Mesendoderm (in vitro differentiated cells): ENCODE measurements around the gene PPBP.

ENCODE experiments used
- DNase-seq: peaks from one replicate; pipeline ENCODE4 v3.0.0; 2013
- H2AK5ac ChIP-seq: 2 replicates; pipeline ENCODE4 v1.6.1; 2013; ENCODE audit warnings: low read length, inconsistent platforms
- H2BK120ac ChIP-seq: 2 replicates; pipeline ENCODE4 v1.6.1; 2013; ENCODE audit warnings: low read depth, mild to moderate bottlenecking, low read length, moderate library complexity, mixed read lengths
- H2BK15ac ChIP-seq: replicated peaks from 2 replicates; pipeline ENCODE4 v1.6.1; 2013; ENCODE audit warnings: low read depth, mild to moderate bottlenecking, moderate library complexity
- H2BK5ac ChIP-seq: 2 replicates; pipeline ENCODE4 v1.6.1; 2013; ENCODE audit warnings: low read length, inconsistent platforms
- H3K18ac ChIP-seq: 2 replicates; pipeline ENCODE4 v1.6.1; 2013; ENCODE audit warnings: mild to moderate bottlenecking, low read length, mixed read lengths
- H3K23ac ChIP-seq: one replicate; pipeline ENCODE4 v1.6.1; 2013; ENCODE audit warnings: low read length
- H3K27ac ChIP-seq: 2 replicates; pipeline ENCODE4 v1.5.1; 2013; ENCODE audit warnings: low read depth, mild to moderate bottlenecking, inconsistent platforms, low read length, moderate library complexity
- H3K27me3 ChIP-seq: 2 replicates; pipeline ENCODE4 v1.6.1; 2013; ENCODE audit warnings: low read length, control low read depth, mild to moderate bottlenecking, inconsistent platforms; ENCODE audit not compliant: insufficient read depth, poor library complexity
- H3K36me3 ChIP-seq: 2 replicates; pipeline ENCODE4 v1.6.1; 2013; ENCODE audit warnings: low read length, inconsistent platforms; ENCODE audit not compliant: control insufficient read depth, insufficient read depth
- H3K4ac ChIP-seq: one replicate; pipeline ENCODE4 v1.6.1; 2013; ENCODE audit warnings: low read depth, mild to moderate bottlenecking, low read length, moderate library complexity
- H3K4me1 ChIP-seq: 2 replicates; pipeline ENCODE4 v1.6.1; 2013; ENCODE audit warnings: low read depth, low read length, inconsistent platforms; ENCODE audit not compliant: control insufficient read depth
- H3K4me2 ChIP-seq: 2 replicates; pipeline ENCODE4 v1.6.1; 2013; ENCODE audit warnings: low read length
- H3K4me3 ChIP-seq: 2 replicates; pipeline ENCODE4 v1.5.1; 2013; ENCODE audit warnings: mild to moderate bottlenecking, low read length
- H3K56ac ChIP-seq: one replicate; pipeline ENCODE4 v1.6.1; 2013; ENCODE audit warnings: low read length
- H3K79me1 ChIP-seq: 2 replicates; pipeline ENCODE4 v1.6.1; 2013; ENCODE audit warnings: low read length, inconsistent platforms
- H3K79me2 ChIP-seq: 2 replicates; pipeline ENCODE4 v1.6.1; 2013; ENCODE audit warnings: mild to moderate bottlenecking, low read length; ENCODE audit not compliant: control insufficient read depth, insufficient read depth
- H3K9ac ChIP-seq: 2 replicates; pipeline ENCODE4 v1.6.1; 2013; ENCODE audit warnings: low read length, inconsistent platforms
- H4K5ac ChIP-seq: one replicate; pipeline ENCODE4 v1.6.1; 2013; ENCODE audit warnings: low read length
- H4K8ac ChIP-seq: one replicate; pipeline ENCODE4 v1.6.1; 2013; ENCODE audit warnings: low read depth, mild to moderate bottlenecking, control low read depth, low read length, moderate library complexity
- WGBS: extraction: QIAGEN DNeasy Blood & Tissue Kit; methylation state at CpG from one replicate; pipeline ENCODE4 v1.1.7; 2013; ENCODE audit warnings: low lambda C conversion rate, missing lambda C conversion rate; ENCODE audit not compliant: insufficient coverage; ENCODE audit errors: extremely low coverage; 5-methylcytosine and 5-hydroxymethylcytosine counted together

Gene PPBP

DNA sequence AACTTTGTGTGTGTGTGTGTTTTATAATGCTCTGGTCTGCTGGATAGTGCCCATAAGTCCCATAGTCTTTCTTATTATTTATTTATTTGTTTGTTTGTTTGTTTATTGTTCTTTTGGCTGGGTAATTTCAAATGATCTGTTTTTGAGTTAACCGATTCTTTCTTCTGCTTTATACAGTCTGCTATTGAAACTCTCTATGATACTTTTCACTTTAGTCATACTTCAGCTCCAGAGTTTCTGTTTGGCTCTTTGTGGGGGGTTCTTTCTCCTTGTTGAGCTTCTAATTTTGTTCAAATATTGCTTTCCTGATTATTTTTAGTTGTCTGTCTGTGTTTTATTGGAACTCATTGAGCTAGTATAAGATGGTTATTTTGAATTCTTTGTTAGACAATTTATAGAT lies 40.5 kb upstream of the PPBP start:
- Histone ChIP-seq H3K4ac (no peak overlapping the region), H3K27ac (no peak overlapping the region), H2AK5ac (no peak overlapping the region), H3K9ac (no peak overlapping the region), H3K56ac (no peak overlapping the region), H4K5ac (no peak overlapping the region), H2BK5ac (no peak overlapping the region), H3K79me1 (no peaks in the 10 kb centered on the region), H3K27me3 (no peaks in the 10 kb centered on the region), H3K4me1 (no peaks in the 10 kb centered on the region), H3K36me3 (no peaks in the 10 kb centered on the region), H3K4me2 (no peak overlapping the region), H3K18ac (no peak overlapping the region), H3K23ac (no peak overlapping the region), H2BK15ac (no peak overlapping the region), H3K79me2 (no peaks in the 10 kb centered on the region), H3K4me3 (no peak overlapping the region), H4K8ac (no peak overlapping the region), H2BK120ac (no peak overlapping the region)
- no CpG with 5 or more reads among the region's 1 CpG for WGBS
- DNase-seq, result no peak

DNA sequence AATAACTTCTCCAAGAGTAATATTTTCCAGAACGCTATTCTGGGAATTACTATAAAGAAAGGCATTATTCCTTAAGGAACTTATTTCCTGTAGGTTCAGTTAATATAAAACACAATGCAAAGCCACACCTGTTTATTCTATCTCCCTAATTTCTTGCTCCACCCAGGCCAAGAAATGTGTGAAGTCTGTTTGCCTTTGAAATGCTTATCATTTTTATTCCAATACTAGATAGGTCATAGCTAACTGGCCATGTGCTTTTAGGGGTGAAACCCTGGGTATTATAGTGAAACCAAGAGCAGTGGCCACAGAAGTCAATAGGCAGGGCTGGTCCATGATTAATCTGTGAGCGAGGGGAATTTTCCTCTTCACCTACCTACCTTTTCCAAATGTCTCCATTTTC lies 35.7 kb upstream of the PPBP start:
- Histone ChIP-seq H4K8ac (no peak overlapping the region), H3K18ac (no peak overlapping the region), H3K79me1 (no peaks in the 10 kb centered on the region), H3K56ac (no peak overlapping the region), H3K4ac (no peak overlapping the region), H3K27ac (no peak overlapping the region), H3K4me1 (no peaks in the 10 kb centered on the region), H3K9ac (no peak overlapping the region), H2AK5ac (no peak overlapping the region), H3K4me2 (no peak overlapping the region), H4K5ac (no peak overlapping the region), H2BK5ac (no peak overlapping the region), H3K36me3 (no peaks in the 10 kb centered on the region), H3K4me3 (no peak overlapping the region), H3K27me3 (no peaks in the 10 kb centered on the region), H3K23ac (no peak overlapping the region), H2BK15ac (no peak overlapping the region), H3K79me2 (no peaks in the 10 kb centered on the region), H2BK120ac (no peak overlapping the region)
- no CpG with 5 or more reads among the region's 2 CpGs for WGBS
- no peak for DNase-seq

DNA sequence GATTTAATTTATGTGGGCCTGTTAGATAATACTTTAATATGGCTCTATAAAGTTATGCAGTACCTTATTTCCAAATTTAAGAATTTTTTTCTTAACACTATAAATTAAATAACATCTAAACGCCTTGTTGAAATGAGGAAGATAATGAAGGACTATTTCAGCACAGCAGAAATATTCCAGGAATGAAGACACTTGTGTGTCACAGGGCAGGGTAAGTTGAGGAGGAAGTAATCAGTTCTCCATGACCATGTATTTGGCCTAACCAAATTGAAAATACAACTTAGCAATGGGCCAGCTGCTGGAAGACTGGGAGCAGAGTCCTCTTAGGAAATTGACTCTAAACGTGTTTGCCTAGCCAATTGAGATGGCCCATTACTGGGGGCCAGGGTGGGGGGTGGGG lies 33.6 kb upstream of the PPBP start:
- no peak overlapping the region for H2BK120ac ChIP-seq
- H2BK15ac ChIP-seq, result no peak overlapping the region
- no peak overlapping the region for H3K23ac ChIP-seq
- DNase-seq, result no peak
- no peak overlapping the region for H4K8ac ChIP-seq
- H3K9ac ChIP-seq, result no peak overlapping the region
- H3K4me2 ChIP-seq, result no peak overlapping the region
- no peak overlapping the region for H2AK5ac ChIP-seq
- H3K18ac ChIP-seq, result no peak overlapping the region
- no peak overlapping the region for H3K4me3 ChIP-seq
- no peaks in the 10 kb centered on the region for H3K36me3 ChIP-seq
- no peak overlapping the region for H3K56ac ChIP-seq
- H2BK5ac ChIP-seq, result no peak overlapping the region
- H4K5ac ChIP-seq, result no peak overlapping the region
- H3K4ac ChIP-seq, result no peak overlapping the region
- no peaks in the 10 kb centered on the region for H3K27me3 ChIP-seq
- no peaks in the 10 kb centered on the region for H3K4me1 ChIP-seq
- WGBS, result no CpG with 5 or more reads among the region's 2 CpGs
- no peaks in the 10 kb centered on the region for H3K79me1 ChIP-seq
- H3K27ac ChIP-seq, result no peak overlapping the region
- H3K79me2 ChIP-seq, result no peaks in the 10 kb centered on the region

DNA sequence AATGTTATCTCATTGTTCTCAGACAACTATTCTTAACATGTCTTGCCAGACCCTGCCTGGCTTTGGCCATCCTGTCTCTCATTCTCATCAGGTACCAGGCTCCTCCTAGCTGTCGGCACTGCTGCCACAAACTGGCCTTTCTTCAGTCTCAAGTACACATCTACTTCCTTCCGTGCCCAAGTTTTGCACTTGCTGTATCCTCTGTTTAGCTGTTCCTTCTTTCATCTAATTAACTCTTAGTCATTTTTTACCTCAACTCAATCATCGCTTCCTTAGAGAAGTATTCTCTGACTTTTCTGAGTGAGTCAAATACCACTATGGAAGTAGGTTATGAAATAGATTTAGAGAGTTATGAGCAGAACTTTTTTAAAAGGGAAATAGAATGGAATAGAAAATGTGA lies 30.8 kb upstream of the PPBP start:
- no peak overlapping the region for H2BK5ac ChIP-seq
- no peaks in the 10 kb centered on the region for H3K4me1 ChIP-seq
- no peak overlapping the region for H2AK5ac ChIP-seq
- H3K27ac ChIP-seq, result no peak overlapping the region
- H4K8ac ChIP-seq, result no peak overlapping the region
- no peak overlapping the region for H3K4me3 ChIP-seq
- H3K4me2 ChIP-seq, result no peak overlapping the region
- H3K36me3 ChIP-seq, result no peaks in the 10 kb centered on the region
- H2BK15ac ChIP-seq, result no peak overlapping the region
- H4K5ac ChIP-seq, result no peak overlapping the region
- no peaks in the 10 kb centered on the region for H3K79me1 ChIP-seq
- no CpG with 5 or more reads among the region's 3 CpGs for WGBS
- H3K79me2 ChIP-seq, result no peaks in the 10 kb centered on the region
- no peak overlapping the region for H3K56ac ChIP-seq
- H3K9ac ChIP-seq, result no peak overlapping the region
- DNase-seq, result no peak
- no peak overlapping the region for H3K4ac ChIP-seq
- H3K18ac ChIP-seq, result no peak overlapping the region
- H3K27me3 ChIP-seq, result no peaks in the 10 kb centered on the region
- H2BK120ac ChIP-seq, result no peak overlapping the region
- no peak overlapping the region for H3K23ac ChIP-seq

DNA sequence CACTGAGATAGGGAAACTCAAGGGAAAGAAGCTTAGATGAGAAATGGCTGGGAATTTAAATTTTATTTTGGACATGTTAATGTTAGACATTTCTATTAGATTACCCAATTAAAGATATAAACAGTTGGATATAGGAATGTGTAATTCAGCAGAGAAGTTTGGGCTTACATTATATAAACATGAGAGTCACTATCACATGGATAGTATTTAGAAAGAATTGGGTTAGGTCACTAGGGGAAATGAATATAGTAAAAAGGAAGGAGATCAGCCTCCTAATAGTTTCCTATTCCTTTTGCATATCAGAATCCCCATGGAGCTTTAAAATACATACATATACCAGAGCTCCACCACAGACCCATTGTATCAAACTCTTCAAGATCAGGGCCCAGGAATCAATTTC lies 30.1 kb upstream of the PPBP start:
- H2BK15ac ChIP-seq, result no peak overlapping the region
- no peak overlapping the region for H2BK120ac ChIP-seq
- DNase-seq, result no peak
- no peak overlapping the region for H3K23ac ChIP-seq
- no peaks in the 10 kb centered on the region for H3K79me2 ChIP-seq
- no peak overlapping the region for H4K8ac ChIP-seq
- no peaks in the 10 kb centered on the region for H3K79me1 ChIP-seq
- no peaks in the 10 kb centered on the region for H3K4me1 ChIP-seq
- H3K4me3 ChIP-seq, result no peak overlapping the region
- H3K36me3 ChIP-seq, result no peaks in the 10 kb centered on the region
- no peak overlapping the region for H3K4me2 ChIP-seq
- H2BK5ac ChIP-seq, result no peak overlapping the region
- no peak overlapping the region for H2AK5ac ChIP-seq
- no peak overlapping the region for H3K18ac ChIP-seq
- no peak overlapping the region for H3K27ac ChIP-seq
- H3K9ac ChIP-seq, result no peak overlapping the region
- H4K5ac ChIP-seq, result no peak overlapping the region
- no peaks in the 10 kb centered on the region for H3K27me3 ChIP-seq
- H3K56ac ChIP-seq, result no peak overlapping the region
- no peak overlapping the region for H3K4ac ChIP-seq

DNA sequence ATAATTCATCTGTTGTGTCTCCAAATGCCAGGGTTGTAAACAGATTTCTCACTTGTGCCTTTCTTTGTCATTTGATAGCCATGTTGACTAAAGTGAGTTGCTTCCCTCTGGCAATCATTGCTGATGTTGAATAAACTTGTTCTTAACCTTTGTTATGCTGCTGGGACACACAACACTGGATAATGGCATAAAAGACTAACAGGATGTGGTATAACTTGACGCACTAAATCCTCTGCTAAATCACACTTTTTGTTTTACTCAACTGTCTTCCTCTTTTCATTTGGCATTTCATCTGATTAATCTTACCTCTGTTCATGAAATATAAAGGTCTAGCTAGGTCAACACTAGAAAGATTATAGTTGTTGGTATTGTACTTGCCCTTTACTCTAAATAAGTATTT lies 28.1 kb upstream of the PPBP start:
- no peak for DNase-seq
- Histone ChIP-seq H2BK15ac (no peak overlapping the region), H3K23ac (no peak overlapping the region), H3K4me2 (no peak overlapping the region), H3K27me3 (no peaks in the 10 kb centered on the region), H3K27ac (no peak overlapping the region), H2BK5ac (no peak overlapping the region), H3K79me1 (no peaks in the 10 kb centered on the region), H3K18ac (no peak overlapping the region), H3K56ac (no peak overlapping the region), H2AK5ac (no peak overlapping the region), H3K79me2 (no peaks in the 10 kb centered on the region), H4K5ac (no peak overlapping the region), H4K8ac (no peak overlapping the region), H3K9ac (no peak overlapping the region), H2BK120ac (no peak overlapping the region), H3K4me1 (no peaks in the 10 kb centered on the region), H3K4ac (no peak overlapping the region), H3K4me3 (no peak overlapping the region), H3K36me3 (no peaks in the 10 kb centered on the region)
- WGBS, result no CpG with 5 or more reads among the region's 1 CpG
